ENCODE results near the gene SZRD1.

Gene SZRD1

GRCh38 chr1:16441282-16441665 lies 74.2 kb downstream of the SZRD1 start:
- no peak for DNase-seq

DNA sequence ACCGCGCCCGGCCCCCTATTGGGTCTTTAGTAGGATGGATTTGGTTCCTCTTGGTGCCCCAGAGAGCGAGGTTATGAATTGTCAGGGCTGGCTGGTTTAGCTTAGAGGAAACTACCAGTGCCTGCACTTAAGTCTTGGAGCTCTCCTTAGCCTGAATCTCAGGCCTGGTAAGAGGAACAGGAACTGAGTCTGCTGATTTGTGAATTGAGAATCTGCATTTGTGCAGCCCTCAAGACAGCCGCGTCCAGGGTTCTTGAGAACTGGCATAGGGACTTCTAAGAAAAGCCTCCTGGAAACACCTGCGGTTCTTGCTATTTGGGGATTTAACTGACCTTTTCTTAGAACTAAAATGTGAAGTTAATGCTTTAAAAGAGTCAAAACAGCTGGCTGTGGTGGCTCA lies 75.2 kb downstream of the SZRD1 start:
- no peak for DNase-seq

DNA sequence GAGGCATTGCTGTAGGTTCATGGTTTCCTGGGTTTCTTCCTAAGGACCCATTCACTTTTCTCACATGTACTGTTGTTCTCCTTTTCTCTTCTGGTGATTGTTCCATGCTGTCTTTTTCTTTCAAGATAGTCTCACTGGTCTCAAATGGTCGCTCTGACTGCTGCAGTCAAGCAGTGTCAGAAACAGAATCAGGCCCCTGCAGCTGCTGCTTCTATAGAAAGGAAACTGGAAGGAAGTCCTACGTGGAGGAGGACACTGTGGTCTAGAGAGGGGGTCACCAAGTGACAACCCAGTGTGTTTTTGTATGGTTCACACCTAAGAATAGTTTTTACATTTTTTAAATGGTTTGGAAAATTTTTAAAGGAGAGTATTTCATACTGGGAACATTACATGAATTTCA lies 75.9 kb downstream of the SZRD1 start:
- DNase-seq: no peak

GRCh38 chr1:16443975-16444770 lies 77.1 kb downstream of the SZRD1 start:
- no peak for DNase-seq

DNA sequence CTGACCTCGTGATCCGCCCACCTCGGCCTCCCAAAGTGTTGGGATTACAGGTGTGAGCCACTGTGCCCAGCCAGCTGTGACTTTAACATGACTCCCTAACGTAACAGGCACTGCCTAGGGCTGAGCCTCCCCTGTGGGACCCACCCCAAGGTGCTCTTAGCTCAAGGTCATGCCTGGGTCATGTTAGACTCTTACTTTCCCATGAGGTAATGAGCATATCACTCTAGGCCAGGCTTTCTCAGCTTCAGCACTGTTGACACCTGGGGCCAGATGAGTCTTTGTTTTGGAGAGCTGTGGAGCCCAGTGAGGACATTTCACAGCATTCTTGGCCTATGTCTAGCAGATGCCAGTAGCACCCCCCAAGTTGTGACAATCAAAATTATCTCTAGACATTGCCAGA lies 78.0 kb downstream of the SZRD1 start:
- no peak for DNase-seq

GRCh38 chr1:16446116-16446515 lies 79.1 kb downstream of the SZRD1 start:
- no peak for DNase-seq

- DNase-seq: no peak
Observed at GRCh38 chr1:16447641-16448040, 80.6 kb downstream of the SZRD1 start.
